ENCODE measurements around the gene SLIT3. TPM values are rescaled to one million over a fixed set of nuclear protein-coding genes. Genes with fewer than 3 reads are reported as not detected.
"Not testable (repeated sequence)": the region's sequence is repeated elsewhere in the genome, so short reads cannot be mapped to it uniquely, and the experiment has no call there.

Gene SLIT3
- polyA plus RNA-seq, 3 donors, result 49.7 to 63.8 (median 49.7) TPM

DNA sequence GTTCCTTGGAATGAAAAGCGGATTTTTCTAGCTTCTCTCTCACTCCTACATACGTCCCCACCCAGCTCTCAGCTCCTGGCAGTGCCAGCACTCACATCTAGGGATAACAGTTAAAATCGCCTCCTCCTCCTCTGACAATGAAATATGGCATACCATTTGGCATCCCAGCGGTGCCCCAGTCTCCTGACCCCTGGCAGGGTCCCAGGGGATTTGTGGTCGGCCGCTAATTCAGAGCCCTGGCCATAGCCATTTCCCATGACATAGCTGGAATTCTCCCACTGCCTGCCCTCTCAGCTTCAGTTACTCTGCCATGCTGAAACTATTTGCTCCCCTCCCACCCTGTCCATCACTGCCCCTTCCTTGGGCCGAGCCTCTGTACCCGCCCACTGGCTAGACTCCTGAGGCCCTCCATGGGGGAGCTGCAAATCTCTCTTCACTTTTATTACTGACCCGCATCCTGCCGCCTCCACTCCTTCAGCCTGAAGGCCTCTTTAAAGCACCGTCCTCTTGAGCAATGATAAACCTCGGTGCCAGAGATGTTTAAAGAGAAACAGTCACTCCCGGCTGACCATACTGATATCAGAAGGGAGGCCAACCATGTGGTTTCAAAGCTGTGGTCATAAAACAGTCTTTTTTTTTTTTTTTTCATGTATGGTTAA is 139.8 kb downstream of the SLIT3 start:
- peak in 10 of 11 donors; percentile 57 to 88 (median 74) for DNase-seq (ENCODE audit: extremely low read depth in 1 of 11, low read depth in 9 of 11, low spot score in 4 of 11)

DNA sequence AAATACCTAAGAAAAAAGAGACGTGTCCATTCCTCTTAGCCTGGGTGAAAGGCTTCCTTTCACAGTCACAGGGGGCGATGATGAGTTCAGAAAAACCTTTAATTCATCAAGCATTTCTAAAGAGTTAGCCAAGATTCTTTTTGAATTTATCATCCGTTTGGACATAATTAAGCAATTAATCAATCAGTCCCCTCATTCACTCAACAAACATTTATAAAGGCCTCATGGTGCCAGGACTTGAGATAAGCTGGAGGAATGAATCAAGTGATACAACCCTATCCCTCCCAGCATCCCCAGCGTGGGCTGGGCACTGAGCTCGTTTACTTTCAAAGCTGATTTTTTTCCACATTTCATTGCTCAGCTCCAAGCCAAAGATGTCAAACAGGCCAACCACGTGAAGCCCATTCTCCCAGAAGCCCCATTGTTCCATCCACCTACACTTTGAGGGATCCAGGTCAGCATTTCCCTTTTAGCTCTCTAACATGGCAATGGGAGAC is 140.5 kb downstream of the SLIT3 start:
- no peak for DNase-seq (ENCODE audit: extremely low read depth in 1 of 11, low read depth in 9 of 11, low spot score in 4 of 11)

DNA sequence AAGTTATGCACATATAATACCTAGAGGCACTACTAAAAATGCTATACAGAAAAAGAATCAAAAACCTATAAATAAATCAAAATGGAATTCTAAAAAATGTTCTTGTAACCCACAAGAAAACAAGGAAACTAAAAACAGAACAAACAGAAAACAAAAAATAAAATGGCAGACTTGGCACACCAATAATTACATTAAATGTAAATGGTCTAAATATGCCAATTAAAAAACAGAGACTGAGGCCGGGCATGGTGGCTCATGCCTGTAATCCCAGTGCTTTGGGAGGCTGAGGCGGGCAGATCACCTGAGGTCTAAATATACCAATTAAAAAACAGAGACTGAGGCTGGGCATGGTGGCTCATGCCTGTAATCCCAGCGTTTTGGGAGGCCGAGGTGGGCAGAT is 142.2 kb downstream of the SLIT3 start:
- no peak for DNase-seq (ENCODE audit: extremely low read depth in 1 of 11, low read depth in 9 of 11, low spot score in 4 of 11)

DNA sequence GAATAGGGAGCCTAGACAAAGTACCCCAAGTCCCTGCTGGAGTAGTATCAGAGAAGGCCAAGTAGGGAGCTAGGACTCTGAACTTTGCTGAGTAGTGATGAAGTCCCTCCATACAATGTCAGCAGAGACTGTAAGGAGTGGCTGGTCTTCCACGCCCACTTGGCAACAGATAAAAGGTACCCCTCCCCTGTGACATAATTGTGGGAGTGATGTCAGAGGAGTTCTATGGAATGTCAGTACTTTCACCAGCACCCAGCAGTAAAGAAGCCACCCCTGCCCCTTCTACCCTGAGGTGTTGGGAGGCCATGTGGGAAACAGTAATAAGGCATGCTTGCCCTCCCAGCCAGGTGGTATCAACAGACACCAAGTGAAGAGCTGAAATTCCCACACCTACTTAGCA is 143.9 kb downstream of the SLIT3 start:
- DNase-seq (ENCODE audit: extremely low read depth in 1 of 11, low read depth in 9 of 11, low spot score in 4 of 11), result no peak

DNA sequence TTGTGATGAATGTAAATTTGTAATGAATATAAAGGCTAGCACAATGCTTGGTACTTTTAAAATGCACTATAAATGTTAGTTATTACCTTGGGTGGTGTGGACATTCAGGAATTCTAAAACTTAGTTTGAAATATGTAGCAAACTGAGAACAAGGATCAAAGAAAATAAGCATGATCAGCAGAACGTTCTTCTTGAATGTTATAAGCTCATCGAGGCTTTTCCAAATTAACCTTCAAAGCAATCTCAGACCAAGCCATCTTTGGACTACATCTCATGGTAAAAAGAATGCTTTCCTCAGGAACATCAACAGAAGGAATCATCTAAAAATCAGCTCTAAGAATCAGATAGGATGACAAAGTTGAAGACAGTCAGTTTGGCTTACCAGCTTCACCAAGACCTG is 146.3 kb downstream of the SLIT3 start:
- no peak for DNase-seq (ENCODE audit: extremely low read depth in 1 of 11, low read depth in 9 of 11, low spot score in 4 of 11)

DNA sequence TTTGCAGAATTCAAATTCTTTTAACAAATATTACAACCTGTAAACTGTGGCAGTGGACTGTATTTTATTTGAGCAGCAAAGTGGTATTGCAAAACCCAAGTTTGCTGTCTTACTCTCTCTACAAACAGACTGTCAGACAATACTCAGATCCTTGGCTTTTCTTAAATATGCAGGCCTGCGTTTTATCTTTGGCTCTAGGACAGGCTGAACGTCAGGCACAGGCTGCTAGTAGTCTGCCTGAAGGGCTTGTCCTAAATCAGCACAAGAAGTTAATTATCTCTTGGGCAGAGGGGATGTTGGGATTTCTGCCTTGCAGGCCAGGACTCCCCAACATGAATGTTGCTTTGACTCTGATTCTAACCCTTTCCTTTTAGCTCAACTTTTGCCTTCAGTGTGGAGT is 147.5 kb downstream of the SLIT3 start:
- DNase-seq (ENCODE audit: extremely low read depth in 1 of 11, low read depth in 9 of 11, low spot score in 4 of 11), result no peak

DNA sequence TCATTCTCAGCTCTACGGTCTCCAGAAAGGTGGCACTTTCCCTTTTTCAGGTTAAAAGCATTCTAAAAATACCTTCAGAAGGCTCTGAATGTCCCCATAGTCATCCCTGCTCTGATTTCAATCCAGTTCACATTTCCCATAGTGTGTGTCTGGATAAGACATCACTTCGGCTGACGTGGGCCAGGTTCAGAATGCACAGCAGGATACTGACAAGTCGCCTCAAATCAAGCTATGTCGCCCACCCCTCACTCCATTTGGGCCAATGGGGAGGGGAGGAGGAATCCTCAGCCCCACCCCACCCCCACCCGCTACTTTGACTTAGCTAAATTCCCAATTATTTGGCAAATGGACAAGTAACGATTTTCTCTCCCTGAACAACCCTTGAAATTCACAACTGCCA is 148.0 kb downstream of the SLIT3 start:
- no peak for DNase-seq (ENCODE audit: extremely low read depth in 1 of 11, low read depth in 9 of 11, low spot score in 4 of 11)

DNA sequence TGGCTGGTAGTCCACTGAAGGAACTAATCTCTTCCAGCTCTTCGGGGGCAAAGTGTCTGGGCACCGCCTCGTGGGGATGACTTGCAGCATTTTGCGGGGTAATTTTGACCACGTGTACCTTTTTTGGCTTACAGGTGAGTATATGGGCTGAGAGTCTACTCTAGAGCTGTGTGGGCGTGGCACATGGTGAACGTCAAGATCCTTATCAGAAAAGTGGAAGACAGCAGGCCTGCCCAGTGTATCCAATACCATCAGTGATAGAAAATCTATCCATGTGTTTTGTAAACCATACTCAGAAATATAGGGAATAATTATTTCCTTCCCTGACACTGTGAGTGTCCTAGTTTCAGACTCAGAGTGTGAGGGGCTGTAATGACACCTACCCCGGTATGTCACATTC is 148.5 kb downstream of the SLIT3 start:
- no peak for DNase-seq (ENCODE audit: extremely low read depth in 1 of 11, low read depth in 9 of 11, low spot score in 4 of 11)

DNA sequence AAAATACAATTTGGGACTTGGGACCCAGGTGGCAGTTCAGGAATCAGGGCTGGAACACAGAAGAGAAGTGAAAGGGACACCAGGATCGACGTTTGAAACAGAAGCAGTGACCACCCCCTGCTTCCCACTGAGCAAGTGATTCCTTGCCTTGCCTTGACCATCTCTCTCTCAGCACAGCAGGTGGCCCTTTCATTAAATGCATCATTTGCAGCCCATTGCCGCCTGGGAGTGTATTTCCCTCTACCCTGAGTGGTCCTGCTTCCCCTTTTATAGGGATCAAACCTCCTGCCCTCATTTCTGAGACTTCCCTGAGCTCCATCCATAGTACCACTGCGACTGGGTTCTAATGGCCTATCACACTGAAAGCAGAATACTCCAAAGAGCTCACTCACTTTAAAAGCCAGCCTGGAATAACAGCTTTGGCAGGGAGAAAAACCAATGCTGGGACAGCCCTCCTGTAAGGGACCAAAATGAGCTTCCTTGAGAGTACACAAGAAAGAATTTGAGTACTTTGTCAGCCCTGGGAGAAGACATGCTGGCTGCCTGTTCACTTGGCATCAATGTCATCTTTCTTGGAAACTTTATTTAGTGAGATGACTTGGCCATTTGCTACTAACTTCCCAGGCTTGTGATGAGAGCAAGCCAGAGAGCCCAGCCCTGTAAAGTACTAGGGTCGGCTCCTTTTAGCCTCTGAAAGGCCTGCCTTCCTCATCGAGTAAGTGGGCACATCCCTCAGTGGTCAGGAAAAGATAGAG is 149.7 kb downstream of the SLIT3 start:
- no peak for DNase-seq (ENCODE audit: extremely low read depth in 1 of 11, low read depth in 9 of 11, low spot score in 4 of 11)

DNA sequence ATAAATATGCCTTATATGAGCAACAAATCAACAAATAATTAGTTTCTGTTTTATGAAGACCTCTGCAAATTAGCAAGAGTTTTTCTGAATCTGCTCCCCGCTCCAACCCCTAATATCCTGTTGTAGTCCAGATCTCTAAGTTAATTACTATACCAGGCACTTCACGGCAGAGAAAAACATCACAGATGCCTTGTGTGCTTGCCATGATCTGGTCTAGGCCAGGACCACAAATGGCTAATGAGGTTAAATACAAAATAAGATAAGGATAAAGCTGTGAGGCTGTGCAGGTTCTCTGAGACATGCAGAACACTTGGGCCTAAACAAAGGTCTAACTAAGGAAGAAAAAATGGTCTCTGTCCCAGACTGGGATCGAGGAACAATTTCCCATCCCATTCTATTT is 150.8 kb downstream of the SLIT3 start:
- DNase-seq (ENCODE audit: extremely low read depth in 1 of 11, low read depth in 9 of 11, low spot score in 4 of 11), result no peak

DNA sequence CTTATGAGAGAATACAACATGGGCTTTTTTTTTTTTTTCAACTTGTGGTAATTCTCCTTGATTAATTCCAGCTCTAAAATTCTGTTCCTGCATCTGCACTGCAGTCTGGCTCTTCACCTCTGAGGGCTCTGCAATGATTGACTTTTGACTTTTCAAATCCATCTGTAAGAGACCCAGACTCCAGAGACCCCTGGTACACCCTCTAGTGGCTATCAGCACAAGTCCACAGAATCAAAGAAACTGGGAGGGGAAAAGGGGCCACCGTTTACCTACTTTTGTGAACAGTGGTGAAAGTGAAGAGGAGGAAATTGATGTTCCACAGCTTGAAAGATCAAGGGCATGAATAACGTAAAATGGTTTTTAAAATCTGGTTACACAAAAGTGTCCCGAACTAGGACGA is 151.6 kb downstream of the SLIT3 start:
- DNase-seq (ENCODE audit: extremely low read depth in 1 of 11, low read depth in 9 of 11, low spot score in 4 of 11), result no peak

DNA sequence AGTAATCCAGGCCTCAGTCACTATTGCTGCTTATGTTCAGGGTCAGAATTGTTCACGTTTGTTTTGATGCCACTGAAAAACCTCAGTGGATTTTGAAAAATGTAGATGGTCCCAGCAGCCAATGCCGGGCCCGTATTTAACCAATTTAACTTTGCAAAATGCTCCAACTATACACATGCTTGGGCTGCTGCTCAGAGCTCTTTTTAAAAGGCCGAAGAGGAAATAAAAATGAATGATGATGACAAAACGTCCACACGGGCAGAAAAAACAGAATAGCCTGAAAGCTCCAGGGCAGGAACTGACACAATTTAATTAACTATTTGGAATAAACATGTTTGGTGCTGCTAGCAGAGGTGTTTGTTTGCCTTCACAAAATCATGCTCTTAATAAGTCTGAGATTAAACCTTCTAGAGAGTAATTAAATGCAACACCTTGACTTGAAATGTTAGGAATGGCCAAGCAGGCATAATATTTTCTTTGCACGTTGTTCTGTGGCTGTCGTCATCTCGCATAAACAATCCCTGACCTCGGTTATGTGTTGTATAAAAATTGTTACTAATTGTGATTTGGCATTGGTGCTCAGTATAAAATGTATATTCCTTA is 152.7 kb downstream of the SLIT3 start:
- DNase-seq (ENCODE audit: extremely low read depth in 1 of 11, low read depth in 9 of 11, low spot score in 4 of 11), result peak in 3 of 11 donors; percentile 45 to 64 (median 62)

DNA sequence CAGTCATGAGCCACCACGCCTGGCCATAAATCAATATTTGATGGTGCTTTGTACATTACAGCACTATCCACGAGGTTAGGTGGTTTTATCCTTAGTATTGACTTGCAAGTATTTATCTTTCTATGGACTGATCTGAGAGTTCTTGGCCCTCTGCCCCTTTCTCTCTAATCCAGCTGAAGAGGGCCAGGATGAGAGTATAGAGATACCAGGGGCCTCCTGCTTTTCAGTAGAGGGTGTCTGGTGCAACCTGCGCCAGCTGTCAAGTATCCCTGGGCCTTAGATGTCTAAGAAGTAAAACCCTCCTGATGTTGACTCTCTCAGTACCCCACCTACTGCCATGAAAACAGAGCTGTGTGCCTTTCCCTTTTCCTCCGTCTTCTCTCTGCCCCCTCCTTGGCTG is 153.4 kb downstream of the SLIT3 start:
- DNase-seq (ENCODE audit: extremely low read depth in 1 of 11, low read depth in 9 of 11, low spot score in 4 of 11), result no peak

DNA sequence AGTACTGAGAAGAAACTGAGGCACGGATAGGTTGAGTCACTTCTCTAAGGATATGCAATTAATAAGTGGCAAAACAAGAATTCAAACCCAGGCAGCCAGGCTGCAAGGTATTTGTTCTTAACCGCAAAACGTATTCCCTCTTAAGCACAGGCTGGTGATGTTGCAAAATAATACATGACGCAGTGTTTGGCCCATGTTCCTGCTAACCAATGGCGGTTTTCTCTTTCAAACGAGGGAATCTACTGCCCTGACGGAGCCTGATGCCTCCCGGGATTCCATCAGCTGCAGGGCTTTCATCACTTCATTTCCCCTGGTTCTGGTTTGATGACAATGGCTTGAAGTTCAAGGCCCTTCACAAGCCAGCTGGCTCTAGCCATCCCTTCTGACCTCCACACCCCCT is 154.8 kb downstream of the SLIT3 start:
- no peak for DNase-seq (ENCODE audit: extremely low read depth in 1 of 11, low read depth in 9 of 11, low spot score in 4 of 11)

DNA sequence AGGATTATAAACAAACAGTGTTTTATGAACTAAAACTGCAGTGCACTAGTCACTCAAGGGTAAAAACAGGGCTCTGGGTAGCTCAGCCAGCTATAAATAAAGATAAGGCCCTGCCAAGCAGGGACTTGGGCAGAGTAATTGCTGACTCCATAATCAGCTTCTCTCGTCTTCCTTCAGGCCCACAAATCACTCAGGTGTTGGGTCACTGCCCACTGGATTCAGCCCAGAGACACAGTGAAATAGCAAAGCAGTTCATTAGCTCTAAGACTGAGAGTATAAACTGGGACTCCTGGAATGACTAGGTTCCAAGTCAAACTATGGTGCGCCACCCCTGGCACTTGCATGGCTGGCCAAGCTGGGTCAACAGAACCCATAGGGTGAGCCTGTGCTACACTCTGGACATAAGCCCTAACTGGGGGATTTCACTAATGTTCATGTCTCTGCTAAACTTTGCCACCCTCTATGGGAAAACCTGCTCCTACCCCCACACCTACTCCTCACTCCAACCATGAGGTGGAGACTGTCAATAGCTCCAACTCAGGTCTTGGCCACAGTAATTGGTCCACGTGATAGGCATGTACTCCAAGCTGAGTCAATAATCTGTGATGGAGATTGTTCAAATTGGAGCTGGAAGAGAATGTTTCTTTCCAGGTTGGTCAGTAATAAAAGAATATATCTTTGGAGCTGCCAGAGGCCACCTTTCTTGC is 158.5 kb downstream of the SLIT3 start:
- peak in 9 of 11 donors; percentile 53 to 83 (median 71) for DNase-seq (ENCODE audit: extremely low read depth in 1 of 11, low read depth in 9 of 11, low spot score in 4 of 11)

DNA sequence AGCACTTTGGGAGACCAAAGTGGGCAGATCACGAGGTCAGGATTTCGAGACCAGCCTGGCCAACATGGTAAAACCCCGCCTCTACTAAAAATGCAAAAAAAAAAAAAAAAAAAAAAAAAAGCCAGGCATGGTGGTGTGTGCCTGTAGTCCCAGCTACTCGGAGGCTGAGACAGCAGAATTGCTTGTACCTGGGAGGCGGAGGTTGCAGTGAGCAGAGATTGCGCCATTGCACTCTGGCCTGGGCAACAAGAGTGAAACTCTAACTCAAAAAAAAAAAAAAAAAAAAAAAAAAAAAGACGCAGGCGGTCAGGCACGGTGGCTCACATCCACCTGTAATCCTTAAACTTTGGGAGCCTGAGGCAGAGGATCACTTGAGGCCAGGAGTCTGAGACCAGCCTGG is 160.7 kb downstream of the SLIT3 start:
- not testable (repeated sequence) for DNase-seq (ENCODE audit: extremely low read depth in 1 of 11, low read depth in 9 of 11, low spot score in 4 of 11)

DNA sequence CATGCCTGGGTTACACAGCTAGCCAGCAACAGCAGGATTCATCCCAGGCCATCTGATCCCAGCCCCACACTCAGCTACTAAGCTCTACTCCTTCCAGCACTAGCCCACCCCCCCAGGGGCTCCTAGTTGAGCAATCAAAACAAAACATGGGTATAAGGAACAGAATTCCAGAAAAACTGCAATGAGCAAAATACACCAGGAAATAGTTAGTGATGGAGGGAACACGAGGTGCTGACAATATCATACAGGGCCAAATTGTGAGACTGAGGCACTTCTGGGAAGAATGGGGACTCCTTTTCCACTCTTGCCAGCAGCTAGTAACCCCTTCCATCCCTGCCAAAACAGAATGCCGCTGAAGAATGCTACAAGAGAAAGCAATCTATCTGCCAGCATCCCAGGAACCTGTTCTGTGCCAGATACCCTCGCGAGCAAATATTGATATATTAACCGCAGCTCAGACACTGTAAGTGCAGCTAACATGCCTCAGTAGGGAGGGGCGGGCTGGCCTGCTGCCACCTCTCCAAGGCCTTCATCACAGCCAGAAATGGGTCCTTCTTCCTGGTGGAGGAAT is 161.4 kb downstream of the SLIT3 start:
- DNase-seq (ENCODE audit: extremely low read depth in 1 of 11, low read depth in 9 of 11, low spot score in 4 of 11), result no peak

DNA sequence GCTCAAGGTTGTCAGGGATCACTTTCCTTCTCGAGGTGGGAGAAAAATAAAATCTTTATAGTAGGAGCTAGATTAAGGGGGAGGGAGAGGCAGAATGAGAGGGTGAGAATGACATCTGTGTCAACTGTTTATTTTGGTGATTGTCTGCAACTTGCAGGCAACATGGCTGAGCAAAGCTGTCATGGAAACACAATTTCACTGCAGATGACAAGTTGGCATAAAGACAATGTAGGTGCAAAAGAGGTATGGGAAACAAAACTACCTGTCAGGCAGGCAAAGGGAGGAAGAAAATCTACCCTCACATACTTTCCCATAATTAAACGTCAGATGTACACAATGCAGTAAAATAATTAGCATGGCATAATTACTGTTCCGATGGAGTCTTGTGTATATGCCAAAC is 167.4 kb downstream of the SLIT3 start:
- no peak for DNase-seq (ENCODE audit: extremely low read depth in 1 of 11, low read depth in 9 of 11, low spot score in 4 of 11)

DNA sequence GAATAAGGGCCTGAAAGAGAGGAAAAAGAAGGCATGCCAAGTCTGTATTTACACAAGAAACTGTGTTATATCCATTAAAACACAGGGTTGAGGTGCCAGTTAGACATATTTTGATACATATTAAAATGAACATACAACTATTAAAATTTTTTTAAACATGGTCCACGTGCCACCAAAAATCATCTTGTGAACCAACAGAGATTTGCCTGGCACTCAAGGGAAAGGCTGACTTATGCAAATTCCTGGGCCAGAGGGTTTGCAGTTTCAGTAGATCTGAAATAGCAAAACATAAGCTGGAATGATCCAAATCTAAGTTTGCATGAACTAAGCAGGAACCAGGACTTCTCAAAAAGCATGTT is 168.7 kb downstream of the SLIT3 start:
- no peak for DNase-seq (ENCODE audit: extremely low read depth in 1 of 11, low read depth in 9 of 11, low spot score in 4 of 11)
